Thoracic aorta (tissue), 2 donors: Measurements from ENCODE around the gene DCLK2. TPM values are rescaled to one million over a fixed set of nuclear protein-coding genes. Genes with fewer than 3 reads are reported as not detected.

Source experiments
- ATAC-seq: fragments of 150-250 bp; one replicate; pipeline ENCODE4 v1.8.0; 2017; ENCODE audit warnings: low read depth; ENCODE audit not compliant: insufficient number of reproducible peaks, low FRiP score
- DNase-seq: peaks from one replicate; pipeline ENCODE4 v3.0.0-alpha.2; 2020; ENCODE audit warnings: low spot score
- H3K27ac ChIP-seq, 2 donors: fragments of 200-600 bp; sonication (generic); 1 replicate in 1 of 2; 2 replicates in 1 of 2; pipeline ENCODE4 v1.5.1; 2016; ENCODE audit warnings: mild to moderate bottlenecking in 2 of 2, moderate library complexity in 2 of 2
- H3K27me3 ChIP-seq: fragments of 200-600 bp; sonication (generic); replicated peaks from 2 replicates; pipeline ENCODE4 v1.6.0; 2016; ENCODE audit warnings: mild to moderate bottlenecking; ENCODE audit not compliant: insufficient read depth
- H3K36me3 ChIP-seq: fragments of 200-600 bp; sonication (generic); one replicate; pipeline ENCODE4 v1.5.1; 2016
- H3K4me1 ChIP-seq, 2 donors: fragments of 200-600 bp; sonication (generic); 1 replicate in 1 of 2; 2 replicates in 1 of 2; pipeline versions ENCODE4 v1.5.1 to v1.6.0; 2016; ENCODE audit warnings: low read depth in 2 of 2, mild to moderate bottlenecking in 1 of 2; ENCODE audit not compliant: control insufficient read depth in 1 of 2
- H3K4me3 ChIP-seq: fragments of 200-600 bp; sonication (generic); 2 replicates; pipeline ENCODE4 v1.5.1; 2016; ENCODE audit warnings: mild to moderate bottlenecking
- H3K9me3 ChIP-seq: fragments of 200-600 bp; sonication (generic); 2 replicates; pipeline ENCODE4 v1.5.1; 2016
- total RNA-seq, 2 donors: library from RNA; depleted of rRNA; stranded (reverse); fragments of >200 nt; gene quantifications; one replicate each; pipeline versions ENCODE4 v1.1.0 to v1.2.3, GENCODE V29; 2016
- TF ChIP-seq, protein P1 (sequence below): fragments of 200-600 bp; sonication (generic); IDR thresholded peaks from one replicate; pipeline ENCODE4 v1.5.1; 2019; ENCODE audit warnings: antibody characterized with exemption

The DCLK2 gene
- total RNA-seq, 2 donors from 2014 or later = 18.3 to 32.2 TPM

DNA sequence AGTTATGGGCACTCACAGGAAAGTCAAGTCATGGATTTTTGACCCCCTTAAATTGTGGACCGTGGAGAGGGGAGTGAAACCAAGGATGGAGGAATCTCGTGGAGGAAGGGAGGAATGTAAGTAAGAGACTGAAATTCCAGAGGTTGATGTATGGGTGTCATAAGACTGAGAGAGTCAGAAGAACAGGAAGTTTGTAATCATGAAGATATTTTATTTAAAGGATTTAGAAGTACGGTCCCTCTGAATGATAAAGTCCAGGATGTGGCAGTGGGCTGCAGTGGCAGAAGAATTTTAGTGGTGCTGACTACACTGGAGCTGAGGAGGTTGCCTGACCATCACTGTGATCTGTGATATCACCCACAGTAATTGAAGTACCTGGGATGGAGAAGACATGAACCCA is 57.8 kb downstream of the DCLK2 start:
- no peaks in the 10 kb centered on the region for H3K36me3 ChIP-seq
- no peak for ATAC-seq
- TF ChIP-seq, protein P1, sequence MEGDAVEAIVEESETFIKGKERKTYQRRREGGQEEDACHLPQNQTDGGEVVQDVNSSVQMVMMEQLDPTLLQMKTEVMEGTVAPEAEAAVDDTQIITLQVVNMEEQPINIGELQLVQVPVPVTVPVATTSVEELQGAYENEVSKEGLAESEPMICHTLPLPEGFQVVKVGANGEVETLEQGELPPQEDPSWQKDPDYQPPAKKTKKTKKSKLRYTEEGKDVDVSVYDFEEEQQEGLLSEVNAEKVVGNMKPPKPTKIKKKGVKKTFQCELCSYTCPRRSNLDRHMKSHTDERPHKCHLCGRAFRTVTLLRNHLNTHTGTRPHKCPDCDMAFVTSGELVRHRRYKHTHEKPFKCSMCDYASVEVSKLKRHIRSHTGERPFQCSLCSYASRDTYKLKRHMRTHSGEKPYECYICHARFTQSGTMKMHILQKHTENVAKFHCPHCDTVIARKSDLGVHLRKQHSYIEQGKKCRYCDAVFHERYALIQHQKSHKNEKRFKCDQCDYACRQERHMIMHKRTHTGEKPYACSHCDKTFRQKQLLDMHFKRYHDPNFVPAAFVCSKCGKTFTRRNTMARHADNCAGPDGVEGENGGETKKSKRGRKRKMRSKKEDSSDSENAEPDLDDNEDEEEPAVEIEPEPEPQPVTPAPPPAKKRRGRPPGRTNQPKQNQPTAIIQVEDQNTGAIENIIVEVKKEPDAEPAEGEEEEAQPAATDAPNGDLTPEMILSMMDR = no peak
- no peaks in the 10 kb centered on the region for H3K27me3 ChIP-seq
- no peaks in the 10 kb centered on the region for H3K9me3 ChIP-seq
- no peak overlapping the region for H3K4me3 ChIP-seq
- peaks cover 12 to 28% of the 10 kb centered on the region in 2 donors for H3K4me1 ChIP-seq
- no peak overlapping the region for H3K27ac ChIP-seq
- no peak for DNase-seq

DNA sequence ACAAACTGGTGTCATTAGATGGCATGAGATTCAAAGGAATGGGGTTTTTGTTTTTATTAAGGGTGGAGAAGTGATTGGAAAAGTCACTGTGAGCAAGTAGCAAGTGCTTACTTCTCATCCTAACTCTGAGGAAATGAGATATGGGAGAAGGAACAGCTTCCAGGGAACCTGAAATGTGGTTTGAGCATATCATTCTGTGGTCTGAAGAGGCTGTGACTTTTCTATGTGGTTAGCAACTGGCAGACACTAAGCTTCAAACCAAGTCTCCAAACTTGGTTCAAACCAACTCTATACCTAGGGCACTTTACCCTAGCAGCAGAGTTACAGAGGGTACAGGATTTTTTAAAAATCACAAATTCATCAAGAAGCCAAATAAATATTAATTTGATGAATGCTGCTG is 58.2 kb downstream of the DCLK2 start:
- no peak for DNase-seq
- Histone ChIP-seq H3K9me3 (no peaks in the 10 kb centered on the region), H3K27ac (no peak overlapping the region), H3K27me3 (no peaks in the 10 kb centered on the region), H3K4me1 (peaks cover 16 to 26% of the 10 kb centered on the region in 2 donors), H3K36me3 (no peaks in the 10 kb centered on the region), H3K4me3 (no peak overlapping the region)
- TF ChIP-seq, protein P1 = no peak
- ATAC-seq = no peak

DNA sequence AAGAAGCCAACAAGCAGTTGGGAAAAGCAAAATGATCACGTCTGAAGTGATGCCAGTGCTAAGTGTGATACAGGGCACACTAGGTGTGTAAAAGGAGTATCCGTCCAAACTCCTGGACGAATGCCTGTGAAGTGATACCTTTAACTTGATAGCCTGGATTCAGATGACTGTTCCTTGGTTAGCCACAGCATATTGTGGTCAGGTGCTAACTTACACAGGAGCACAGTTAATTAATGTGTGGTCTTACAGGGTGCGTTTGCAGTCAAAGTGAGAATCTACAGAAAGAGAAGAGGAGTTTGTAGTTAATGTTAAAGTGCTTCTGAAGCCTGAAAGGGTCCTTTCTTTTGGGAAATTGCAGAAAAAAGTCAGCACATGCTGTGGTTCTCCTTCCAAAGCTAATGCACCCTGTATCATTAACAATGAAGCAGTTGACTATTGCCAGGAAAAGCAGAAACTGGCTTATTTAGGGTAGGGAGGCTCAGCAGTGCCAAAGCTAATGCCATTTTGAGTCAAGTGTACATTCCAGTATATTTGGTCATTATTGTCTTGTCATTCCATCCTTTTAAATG is 61.1 kb downstream of the DCLK2 start:
- no peak for ATAC-seq
- H3K9me3 ChIP-seq = no peaks in the 10 kb centered on the region
- no peaks in the 10 kb centered on the region for H3K27me3 ChIP-seq
- peaks cover 19 to 22% of the 10 kb centered on the region in 2 donors for H3K4me1 ChIP-seq
- H3K4me3 ChIP-seq = no peak overlapping the region
- no peak overlapping the region for H3K27ac ChIP-seq
- no peaks in the 10 kb centered on the region for H3K36me3 ChIP-seq
- TF ChIP-seq, protein P1 = no peak
- no peak for DNase-seq

DNA sequence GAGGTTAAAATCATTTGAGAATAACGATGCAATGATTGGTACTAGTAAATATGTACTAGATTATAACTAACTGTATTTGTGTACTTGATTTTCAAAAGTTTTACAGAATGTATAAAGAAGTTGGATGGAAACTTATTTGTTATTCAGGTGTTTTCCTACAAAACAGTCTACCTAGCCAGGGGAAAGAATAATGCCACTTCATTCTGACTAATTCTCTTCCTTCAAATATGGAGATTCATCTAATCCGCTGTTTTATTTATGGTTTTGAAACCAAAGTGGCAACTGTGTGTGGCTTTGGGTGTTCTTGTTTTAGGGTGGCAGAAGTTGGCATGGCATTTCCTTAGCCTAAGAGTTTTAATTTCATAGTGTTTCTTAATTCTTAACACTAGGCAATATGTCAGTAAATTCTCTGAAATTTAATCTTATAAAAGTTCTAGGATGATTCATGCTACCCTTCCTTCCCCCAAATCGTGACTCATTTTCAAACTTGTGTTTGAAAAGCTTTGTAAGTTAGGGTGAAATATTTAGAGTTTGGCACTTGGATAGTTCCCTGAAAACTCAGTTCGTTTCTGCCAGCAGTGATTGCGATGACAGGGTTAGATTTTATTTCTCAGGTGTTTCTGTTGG is 62.6 kb downstream of the DCLK2 start:
- H3K36me3 ChIP-seq = no peaks in the 10 kb centered on the region
- peak overlapping the region in 1 of 2 donors; percentile 42 for H3K27ac ChIP-seq
- H3K27me3 ChIP-seq = no peaks in the 10 kb centered on the region
- H3K9me3 ChIP-seq = no peaks in the 10 kb centered on the region
- TF ChIP-seq, protein P1 = no peak
- peak overlapping the region; percentile 46 for H3K4me3 ChIP-seq
- peaks cover 24 to 29% of the 10 kb centered on the region in 2 donors for H3K4me1 ChIP-seq
- DNase-seq (no peak), ATAC-seq (peak; percentile 77)

DNA sequence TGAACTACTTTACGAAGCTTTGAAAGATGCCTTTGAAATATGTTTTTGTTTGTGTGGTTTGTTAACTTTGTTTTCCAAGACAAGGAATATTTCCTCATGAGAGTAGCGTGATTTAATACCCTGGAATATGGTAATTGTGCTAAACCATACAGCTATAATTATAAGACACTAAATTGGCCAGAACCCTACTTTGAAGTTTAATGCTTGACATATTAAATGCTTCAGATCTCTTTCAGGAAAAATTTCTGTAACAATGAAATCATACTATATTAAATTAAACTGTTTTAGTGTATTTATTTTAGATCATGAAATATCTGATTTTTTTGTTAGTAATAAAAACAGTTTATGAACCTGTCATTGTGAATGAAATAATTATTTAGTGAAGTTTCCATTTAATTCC is 63.5 kb downstream of the DCLK2 start:
- no peaks in the 10 kb centered on the region for H3K36me3 ChIP-seq
- TF ChIP-seq, protein P1 = no peak
- H3K4me1 ChIP-seq = peaks cover 27 to 29% of the 10 kb centered on the region in 2 donors
- no peak for DNase-seq
- peak overlapping the region in 1 of 2 donors; percentile 42 for H3K27ac ChIP-seq
- H3K4me3 ChIP-seq = peak overlapping the region; percentile 46
- ATAC-seq = no peak
- no peaks in the 10 kb centered on the region for H3K27me3 ChIP-seq
- no peaks in the 10 kb centered on the region for H3K9me3 ChIP-seq
